HCT116 (cell line): Measurements from ENCODE around the gene SLCO2A1. TPM values are rescaled to one million over a fixed set of nuclear protein-coding genes. Genes with fewer than 3 reads are reported as not detected.

Source experiments
- ATAC-seq: fragments of 200-7000 bp; cut with Tn5 transposase; 2 replicates; pipeline ENCODE4 v1.9.1; 2020; ENCODE audit warnings: mild to moderate bottlenecking, moderate library complexity
- BruUV-seq: library from RNA; stranded (reverse); fragments of 400-500 nt; replicated peaks from 2 replicates; lab custom pipeline; 2021; lab: Mats Ljungman, UMichigan
- CTCF ChIA-PET: fragments of 300-600 bp; sonication (Branson Sonifier 250); formaldehyde crosslinking; loops from one replicate; lab custom pipeline; 2021; ENCODE audit warnings: antibody characterized with exemption; lab: Charles Lee
- POLR2A ChIA-PET: fragments of 300-600, 350-600 bp; sonication (Branson Sonifier 250); formaldehyde crosslinking; loops from one replicate; lab custom pipeline; 2021; ENCODE audit warnings: antibody characterized with exemption; lab: Charles Lee
- RAD21 ChIA-PET, 2 experiments: fragments of 300-600 bp; sonication (Branson Sonifier 250); formaldehyde crosslinking; loops; one replicate each; lab custom pipeline; 2023; ENCODE audit warnings: low total read pairs in 2 of 2; ENCODE audit not compliant: uncharacterized antibody in 2 of 2, unreplicated experiment in 2 of 2, low non-redundant PET in 1 of 2; lab: Charles Lee
- DNase-seq: peaks from one replicate; pipeline ENCODE4 v3.0.0-alpha.2; 2010; ENCODE audit warnings: low read depth, low spot score
- H2AFZ ChIP-seq: fragments of 200-600 bp; shearing (Covaris generic), sonication (generic); 2 replicates; pipeline ENCODE4 v1.6.1; 2017; ENCODE audit warnings: low read depth, mixed run types, mixed read lengths, antibody characterized with exemption, low read length; ENCODE audit not compliant: poor library complexity, severe bottlenecking
- H3K27ac ChIP-seq: 2 replicates; pipeline ENCODE4 v1.5.1; 2012; ENCODE audit warnings: low read depth, low read length
- H3K27me3 ChIP-seq: fragments of 200-600 bp; sonication (generic); 2 replicates; pipeline ENCODE4 v1.6.1; 2016; ENCODE audit warnings: mixed run types, low read length, mixed read lengths; ENCODE audit not compliant: insufficient read depth
- H3K36me3 ChIP-seq, 2 experiments: fragments of 200-500 bp in 1 of 2; fragments of 200-600 bp in 1 of 2; sonication (Bioruptor generic) in 1 of 2; sonication (generic) in 1 of 2; 2 replicates each; pipeline versions ENCODE4 v1.5.1 to v1.6.1; 2014 to 2016; ENCODE audit warnings: low read length in 2 of 2, inconsistent platforms in 1 of 2, mixed read lengths in 1 of 2, mixed run types in 1 of 2; ENCODE audit not compliant: insufficient read depth in 2 of 2, control insufficient read depth in 1 of 2
- H3K4me1 ChIP-seq, 2 experiments: fragments of 200-600 bp in 1 of 2; sonication (generic) in 1 of 2; 2 replicates each; pipeline versions ENCODE4 v1.5.1 to v1.6.1; 2012 to 2017; ENCODE audit warnings: low read length in 2 of 2, inconsistent platforms in 1 of 2, mild to moderate bottlenecking in 1 of 2, mixed read lengths in 1 of 2, mixed run types in 1 of 2, moderate library complexity in 1 of 2; ENCODE audit not compliant: insufficient read depth in 2 of 2, control insufficient read depth in 1 of 2
- H3K4me2 ChIP-seq: fragments of 200-600 bp; sonication (generic); 2 replicates; pipeline ENCODE4 v1.6.1; 2017; ENCODE audit warnings: mixed run types, low read length, mixed read lengths
- H3K4me3 ChIP-seq, 2 experiments: fragments of 200-600 bp in 1 of 2; sonication (generic) in 1 of 2; replicated peaks in 1 of 2; 2 replicates each; pipeline ENCODE4 v1.5.1; 2011 to 2016; ENCODE audit warnings: low read length in 2 of 2, control low read depth in 1 of 2, low read depth in 1 of 2, mild to moderate bottlenecking in 1 of 2, mixed read lengths in 1 of 2, mixed run types in 1 of 2
- H3K79me2 ChIP-seq: fragments of 200-600 bp; sonication (generic); 2 replicates; pipeline ENCODE4 v1.6.1; 2017; ENCODE audit warnings: mild to moderate bottlenecking, mixed run types, low read length, moderate library complexity, mixed read lengths; ENCODE audit not compliant: insufficient read depth
- H3K9ac ChIP-seq: fragments of 200-600 bp; sonication (generic); 2 replicates; pipeline ENCODE4 v1.6.1; 2016; ENCODE audit warnings: low read length, mixed read lengths
- H3K9me2 ChIP-seq: fragments of 200-600 bp; sonication (generic), shearing (Covaris generic); 2 replicates; pipeline ENCODE4 v1.6.1; 2017; ENCODE audit warnings: mixed run types, mild to moderate bottlenecking, moderate library complexity; ENCODE audit not compliant: insufficient read depth
- H3K9me3 ChIP-seq, 2 experiments: fragments of 200-500 bp in 1 of 2; fragments of 200-600 bp in 1 of 2; sonication (Bioruptor generic) in 1 of 2; sonication (generic) in 1 of 2; 2 replicates each; pipeline ENCODE4 v1.6.1; 2014 to 2017; ENCODE audit warnings: low read length in 2 of 2, mixed read lengths in 2 of 2, inconsistent platforms in 1 of 2, low read depth in 1 of 2, mild to moderate bottlenecking in 1 of 2, mixed run types in 1 of 2, moderate library complexity in 1 of 2; ENCODE audit not compliant: control insufficient read depth in 1 of 2, insufficient read depth in 1 of 2
- H4K20me1 ChIP-seq: fragments of 200-600 bp; sonication (generic), shearing (Covaris generic); 2 replicates; pipeline ENCODE4 v1.6.1; 2017; ENCODE audit warnings: mixed run types, mild to moderate bottlenecking, moderate library complexity; ENCODE audit not compliant: insufficient read depth
- ATF3 ChIP-seq: IDR thresholded peaks from 2 replicates; pipeline ENCODE4 v1.6.1; 2012
- CBX3 ChIP-seq: IDR thresholded peaks from 2 replicates; pipeline ENCODE4 v1.6.1; 2012; ENCODE audit warnings: low read depth
- EGR1 ChIP-seq: IDR thresholded peaks from 2 replicates; pipeline ENCODE4 v1.6.1; 2012; ENCODE audit warnings: low read depth
- EZH2 ChIP-seq: fragments of 200-600 bp; sonication (generic); IDR thresholded peaks from 2 replicates; pipeline ENCODE4 v1.6.1; 2017; ENCODE audit warnings: antibody characterized with exemption, mixed run types
- EZH2phosphoT487 ChIP-seq: fragments of 200-600 bp; IDR thresholded peaks from 2 replicates; pipeline ENCODE4 v1.6.1; 2018; ENCODE audit warnings: antibody characterized with exemption, borderline replicate concordance
- FOSL1 ChIP-seq: IDR thresholded peaks from 2 replicates; pipeline ENCODE4 v1.6.1; 2012; ENCODE audit warnings: low read depth
- JUND ChIP-seq: IDR thresholded peaks from 2 replicates; pipeline ENCODE4 v1.6.1; 2012
- POLR2AphosphoS5 ChIP-seq: IDR thresholded peaks from 2 replicates; pipeline ENCODE4 v1.6.1; 2011; ENCODE audit warnings: mild to moderate bottlenecking, low read depth, low read length, moderate library complexity
- RAD21 ChIP-seq: IDR thresholded peaks from 2 replicates; pipeline ENCODE4 v1.6.1; 2012; ENCODE audit warnings: low read depth, mild to moderate bottlenecking
- REST ChIP-seq: IDR thresholded peaks from 2 replicates; pipeline ENCODE4 v1.6.1; 2012; ENCODE audit warnings: low read depth
- SIN3A ChIP-seq: IDR thresholded peaks from 2 replicates; pipeline ENCODE4 v1.6.1; 2012; ENCODE audit warnings: low read depth
- SP1 ChIP-seq: IDR thresholded peaks from 2 replicates; pipeline ENCODE4 v1.6.1; 2012; ENCODE audit warnings: low read depth
- SRF ChIP-seq: IDR thresholded peaks from 2 replicates; pipeline ENCODE4 v1.6.1; 2012; ENCODE audit warnings: low read depth
- TCF7L2 ChIP-seq: IDR thresholded peaks from 2 replicates; pipeline ENCODE4 v1.7.0; 2011; ENCODE audit warnings: borderline replicate concordance, inconsistent platforms; ENCODE audit not compliant: insufficient read depth, insufficient read length; ENCODE audit errors: extremely low read depth
- YY1 ChIP-seq: IDR thresholded peaks from 2 replicates; pipeline ENCODE4 v1.6.1; 2011; ENCODE audit warnings: low read length, low read depth, moderate library complexity, mild to moderate bottlenecking; ENCODE audit not compliant: insufficient replicate concordance; ENCODE audit errors: extremely low read depth
- ZBTB33 ChIP-seq: IDR thresholded peaks from 2 replicates; pipeline ENCODE4 v1.6.1; 2011; ENCODE audit warnings: mild to moderate bottlenecking, low read length, moderate library complexity; ENCODE audit not compliant: insufficient replicate concordance; ENCODE audit errors: extremely low read depth
- ZNF274 ChIP-seq: fragments of 200-500 bp; sonication (Bioruptor generic); IDR thresholded peaks from 2 replicates; pipeline ENCODE4 v1.6.1; 2014; ENCODE audit warnings: mild to moderate bottlenecking, low read depth, low read length, inconsistent platforms
- intact Hi-C: fragments of 100-400 bp; cut with micrococcal nuclease; formaldehyde crosslinking; loops from 2 replicates; pipeline ENCODE4 v1.10.0; 2022
- total RNA-seq: library from RNA; stranded (reverse); gene quantifications from one replicate; pipeline ENCODE4 v1.2.1, GENCODE V29; 2021; ENCODE audit not compliant: unreplicated experiment

SLCO2A1 gene
- total RNA-seq, 1 experiment from 2014 or later, result 0.52 TPM

- H3K36me3 ChIP-seq, result no peaks in the 10 kb centered on the region
- H3K4me3 ChIP-seq, result no peak overlapping the region
- RAD21 ChIA-PET, result no interaction called here
- ATAC-seq (no peak), DNase-seq (no peak)
- peaks cover 0 to 12% of the 10 kb centered on the region in 2 experiments; a peak in 1 of 4 replicates for H3K4me1 ChIP-seq
- CTCF ChIA-PET, result no interaction called here
- H3K9ac ChIP-seq, result no peak overlapping the region
- no peak overlapping the region for H3K4me2 ChIP-seq
- no TSS peak for BruUV-seq
- POLR2A ChIA-PET, result no interaction called here
- H3K79me2 ChIP-seq, result no peaks in the 10 kb centered on the region
- H3K27me3 ChIP-seq, result 0 out of 2 replicates have a peak, but pooled peaks cover 5% of the 10 kb centered on the region
- no peak overlapping the region for H3K27ac ChIP-seq
- no peaks in the 10 kb centered on the region for H3K9me2 ChIP-seq
- H4K20me1 ChIP-seq, result no peaks in the 10 kb centered on the region
- no peak for TF ChIP-seq EZH2
- TF ChIP-seq RAD21, result no peak
- TF ChIP-seq CBX3, result no peak
- no peak for TF ChIP-seq REST
- TF ChIP-seq EGR1, result no peak
- TF ChIP-seq EZH2phosphoT487, result no peak
- TF ChIP-seq SP1, result no peak
- no peak for TF ChIP-seq POLR2AphosphoS5
- no peak for TF ChIP-seq SIN3A
- TF ChIP-seq TCF7L2, result no peak
- no peak for TF ChIP-seq FOSL1
- no peak for TF ChIP-seq ZNF274
- no peak for TF ChIP-seq ZBTB33
- TF ChIP-seq ATF3, result no peak
- no peak for TF ChIP-seq JUND
- no peak for TF ChIP-seq SRF
- no peak for TF ChIP-seq YY1
- intact Hi-C loops, result no loop called here
- H2AFZ ChIP-seq, result no peak overlapping the region
- H3K9me3 ChIP-seq, result no peaks in the 10 kb centered on the region
Observed at GRCh38 chr3:133988631-133989161, 41.0 kb downstream of the SLCO2A1 start.
